DND-41 (cell line): ENCODE results near the gene IQCE.

Source experiments
- ATAC-seq: fragments of 200-7000 bp; cut with Tn5 transposase; 3 replicates; pipeline ENCODE4 v1.9.1; 2021; ENCODE audit warnings: low read depth; ENCODE audit not compliant: insufficient read depth
- DNase-seq: peaks from one replicate; pipeline ENCODE4 v3.0.0-alpha.2; 2020
- H2AFZ ChIP-seq: 2 replicates; pipeline ENCODE4 v1.6.0; 2012; ENCODE audit warnings: low read depth, low read length
- H3K27ac ChIP-seq: 2 replicates; pipeline ENCODE4 v1.5.1; 2012; ENCODE audit warnings: low read length, inconsistent platforms
- H3K27me3 ChIP-seq: fragments of 200-600 bp; sonication (generic); 2 replicates; pipeline ENCODE4 v1.6.0; 2012; ENCODE audit warnings: low read length, mild to moderate bottlenecking, inconsistent platforms; ENCODE audit not compliant: insufficient read depth, poor library complexity
- H3K36me3 ChIP-seq: 2 replicates; pipeline ENCODE4 v1.5.1; 2012; ENCODE audit warnings: low read length, inconsistent platforms; ENCODE audit not compliant: insufficient read depth
- H3K4me1 ChIP-seq: 2 replicates; pipeline ENCODE4 v1.5.1; 2012; ENCODE audit warnings: mild to moderate bottlenecking, low read length; ENCODE audit not compliant: insufficient read depth
- H3K4me2 ChIP-seq: 2 replicates; pipeline ENCODE4 v1.6.0; 2012; ENCODE audit warnings: mild to moderate bottlenecking, moderate library complexity, low read length, inconsistent platforms; ENCODE audit not compliant: insufficient read depth
- H3K4me3 ChIP-seq, 2 experiments: fragments of 200-600 bp in 1 of 2; shearing (Covaris generic) in 1 of 2; 2 replicates each; pipeline ENCODE4 v1.5.1; 2012 to 2016; ENCODE audit warnings: inconsistent platforms in 2 of 2, low read length in 2 of 2, mild to moderate bottlenecking in 2 of 2, low read depth in 1 of 2, moderate library complexity in 1 of 2
- H3K79me2 ChIP-seq: 2 replicates; pipeline ENCODE4 v1.6.0; 2012; ENCODE audit warnings: low read length, inconsistent platforms; ENCODE audit not compliant: insufficient read depth
- H3K9ac ChIP-seq: 2 replicates; pipeline ENCODE4 v1.6.0; 2012; ENCODE audit warnings: low read depth, mild to moderate bottlenecking, inconsistent platforms, low read length, moderate library complexity
- H3K9me3 ChIP-seq: 2 replicates; pipeline ENCODE4 v1.5.1; 2012; ENCODE audit warnings: low read length, moderate library complexity, mild to moderate bottlenecking, inconsistent platforms; ENCODE audit not compliant: insufficient read depth, severe bottlenecking
- H4K20me1 ChIP-seq: 2 replicates; pipeline ENCODE4 v1.6.0; 2012; ENCODE audit warnings: low read length; ENCODE audit not compliant: insufficient read depth
- EZH2 ChIP-seq: IDR thresholded peaks from 3 replicates; pipeline ENCODE4 v1.6.1; 2012; ENCODE audit warnings: borderline replicate concordance, low read depth, mild to moderate bottlenecking, moderate library complexity, low read length, inconsistent platforms; ENCODE audit not compliant: severe bottlenecking
- TF ChIP-seq, protein P1 (sequence below): IDR thresholded peaks from 2 replicates; pipeline ENCODE4 v1.5.1; 2012; ENCODE audit warnings: borderline replicate concordance, low read length, moderate library complexity, mild to moderate bottlenecking; ENCODE audit not compliant: poor library complexity, severe bottlenecking; ENCODE audit errors: extremely low read depth

The IQCE gene

DNA sequence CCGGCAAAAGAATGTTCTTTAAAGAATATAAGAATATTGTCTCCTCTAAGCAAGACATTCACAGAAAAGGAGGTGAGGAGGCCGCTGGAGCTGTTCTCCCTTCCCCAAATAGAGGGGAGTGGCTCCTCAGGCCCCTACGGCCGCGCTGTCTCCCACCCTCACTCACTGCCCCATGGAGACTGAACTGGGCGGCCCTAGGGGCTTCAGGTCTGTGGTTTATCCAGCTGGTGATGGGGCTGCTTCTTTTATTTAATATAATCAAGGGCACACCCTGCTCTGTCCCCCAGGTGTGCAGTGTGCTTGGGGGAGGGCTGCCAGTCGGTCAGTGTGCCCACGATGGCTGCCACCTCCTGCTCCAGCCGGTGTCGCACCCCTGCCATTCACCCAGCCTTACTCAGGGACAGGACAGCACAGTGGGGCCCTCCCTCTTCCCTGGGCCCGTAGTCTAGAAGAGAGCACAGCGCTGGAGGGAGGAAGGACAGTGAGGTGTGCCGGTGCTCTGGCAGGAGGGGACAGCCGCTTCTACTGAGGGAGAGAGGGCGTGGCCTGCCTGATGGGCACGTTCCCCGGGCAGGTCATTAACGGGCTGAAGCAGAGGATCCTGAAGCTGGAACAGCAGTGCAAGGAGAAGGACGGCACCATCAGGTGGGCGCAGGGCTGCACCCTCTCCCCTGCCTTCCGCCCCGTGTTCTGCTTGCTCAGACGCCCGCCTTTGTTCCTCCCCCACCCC, 23.4 kb downstream of the IQCE start:
- Histone ChIP-seq H3K4me2 (no peak overlapping the region), H3K9ac (no peak overlapping the region), H3K79me2 (no peaks in the 10 kb centered on the region), H3K27me3 (no peaks in the 10 kb centered on the region), H3K27ac (no peak overlapping the region), H2AFZ (no peak overlapping the region), H3K4me1 (no peaks in the 10 kb centered on the region), H3K9me3 (no peaks in the 10 kb centered on the region), H4K20me1 (no peaks in the 10 kb centered on the region), H3K4me3 (no peak overlapping the region), H3K36me3 (peaks cover 4% of the 10 kb centered on the region; the same call in 1 of the 2 replicates)
- no peak for DNase-seq
- ATAC-seq, result no peak
- no peak for TF ChIP-seq EZH2
- TF ChIP-seq, protein P1, sequence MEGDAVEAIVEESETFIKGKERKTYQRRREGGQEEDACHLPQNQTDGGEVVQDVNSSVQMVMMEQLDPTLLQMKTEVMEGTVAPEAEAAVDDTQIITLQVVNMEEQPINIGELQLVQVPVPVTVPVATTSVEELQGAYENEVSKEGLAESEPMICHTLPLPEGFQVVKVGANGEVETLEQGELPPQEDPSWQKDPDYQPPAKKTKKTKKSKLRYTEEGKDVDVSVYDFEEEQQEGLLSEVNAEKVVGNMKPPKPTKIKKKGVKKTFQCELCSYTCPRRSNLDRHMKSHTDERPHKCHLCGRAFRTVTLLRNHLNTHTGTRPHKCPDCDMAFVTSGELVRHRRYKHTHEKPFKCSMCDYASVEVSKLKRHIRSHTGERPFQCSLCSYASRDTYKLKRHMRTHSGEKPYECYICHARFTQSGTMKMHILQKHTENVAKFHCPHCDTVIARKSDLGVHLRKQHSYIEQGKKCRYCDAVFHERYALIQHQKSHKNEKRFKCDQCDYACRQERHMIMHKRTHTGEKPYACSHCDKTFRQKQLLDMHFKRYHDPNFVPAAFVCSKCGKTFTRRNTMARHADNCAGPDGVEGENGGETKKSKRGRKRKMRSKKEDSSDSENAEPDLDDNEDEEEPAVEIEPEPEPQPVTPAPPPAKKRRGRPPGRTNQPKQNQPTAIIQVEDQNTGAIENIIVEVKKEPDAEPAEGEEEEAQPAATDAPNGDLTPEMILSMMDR, result no peak

DNA sequence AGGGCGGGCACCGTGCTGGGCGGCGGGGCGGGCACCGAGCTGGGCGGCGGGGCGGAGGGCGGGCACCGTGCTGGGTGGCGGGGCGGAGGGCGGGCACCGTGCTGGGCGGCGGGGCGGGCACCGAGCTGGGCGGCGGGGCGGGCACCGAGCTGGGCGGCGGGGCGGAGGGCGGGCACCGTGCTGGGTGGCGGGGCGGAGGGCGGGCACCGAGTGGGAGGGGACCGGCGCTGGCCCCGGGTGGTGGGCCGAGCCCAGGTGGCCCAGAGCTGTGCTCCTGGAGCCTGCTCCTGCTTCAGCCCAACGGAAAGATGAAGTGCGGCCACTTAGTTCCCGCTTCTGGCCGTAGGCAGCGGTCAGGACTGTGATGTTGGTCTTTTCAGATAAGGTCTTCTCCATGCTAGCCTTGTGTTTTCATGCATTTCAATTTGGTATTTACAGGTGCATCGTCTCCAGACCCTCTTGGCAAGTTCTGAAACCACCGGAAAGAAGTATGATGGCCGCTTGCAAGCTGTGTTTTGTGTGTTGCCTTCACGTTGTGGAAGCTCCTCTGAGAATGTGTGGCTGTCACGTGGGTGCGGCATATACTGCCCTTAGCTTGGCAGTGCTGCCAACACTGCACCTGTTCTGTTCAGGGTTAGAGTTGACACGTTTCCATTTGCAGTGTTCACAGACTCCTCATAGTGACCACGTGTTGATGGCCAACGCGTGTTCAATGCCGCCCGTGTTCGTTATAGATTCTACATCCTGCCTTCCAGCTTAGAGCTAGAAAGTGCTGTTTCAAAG, 25.2 kb downstream of the IQCE start:
- peaks cover 4% of the 10 kb centered on the region; the same call in 1 of the 2 replicates for H3K36me3 ChIP-seq
- no peaks in the 10 kb centered on the region for H3K27me3 ChIP-seq
- ATAC-seq (no peak), DNase-seq (no peak)
- TF ChIP-seq, protein P1, result no peak
- TF ChIP-seq EZH2, result no peak
- H3K4me3 ChIP-seq, result no peak overlapping the region
- no peaks in the 10 kb centered on the region for H4K20me1 ChIP-seq
- no peak overlapping the region for H3K4me2 ChIP-seq
- H3K27ac ChIP-seq, result no peak overlapping the region
- H3K79me2 ChIP-seq, result no peaks in the 10 kb centered on the region
- no peak overlapping the region for H3K9ac ChIP-seq
- no peak overlapping the region for H2AFZ ChIP-seq
- no peaks in the 10 kb centered on the region for H3K9me3 ChIP-seq
- no peaks in the 10 kb centered on the region for H3K4me1 ChIP-seq

DNA sequence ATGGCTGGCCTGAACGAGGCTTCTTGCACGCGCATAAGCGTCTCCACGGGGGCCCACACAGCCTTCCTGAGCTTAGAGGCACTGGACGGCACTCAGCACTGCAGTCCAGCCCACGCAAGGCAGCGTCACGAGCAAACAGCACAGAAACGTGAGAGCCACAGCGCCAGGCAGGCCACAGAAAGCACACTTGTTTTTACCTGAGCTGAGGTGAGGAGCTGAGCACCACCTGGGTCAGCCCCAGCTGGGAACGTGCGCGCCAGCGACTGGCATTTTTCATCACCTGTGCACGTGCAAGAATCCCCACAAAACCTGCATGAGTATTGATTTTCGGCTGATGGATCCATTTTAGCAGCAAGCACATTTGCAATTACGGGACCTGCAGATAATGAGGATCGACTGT, 26.7 kb downstream of the IQCE start:
- ATAC-seq (no peak), DNase-seq (no peak)
- TF ChIP-seq, protein P1, result no peak
- no peak for TF ChIP-seq EZH2
- H3K4me3 ChIP-seq, result no peak overlapping the region
- H3K4me1 ChIP-seq, result no peaks in the 10 kb centered on the region
- H3K36me3 ChIP-seq, result peaks cover 4% of the 10 kb centered on the region; the same call in 1 of the 2 replicates
- no peaks in the 10 kb centered on the region for H3K79me2 ChIP-seq
- no peak overlapping the region for H3K27ac ChIP-seq
- H3K9ac ChIP-seq, result no peak overlapping the region
- no peaks in the 10 kb centered on the region for H4K20me1 ChIP-seq
- no peak overlapping the region for H3K4me2 ChIP-seq
- no peaks in the 10 kb centered on the region for H3K27me3 ChIP-seq
- H2AFZ ChIP-seq, result no peak overlapping the region
- H3K9me3 ChIP-seq, result no peaks in the 10 kb centered on the region
